ENCODE measurements around the gene NXPE3.

NXPE3 gene

DNA sequence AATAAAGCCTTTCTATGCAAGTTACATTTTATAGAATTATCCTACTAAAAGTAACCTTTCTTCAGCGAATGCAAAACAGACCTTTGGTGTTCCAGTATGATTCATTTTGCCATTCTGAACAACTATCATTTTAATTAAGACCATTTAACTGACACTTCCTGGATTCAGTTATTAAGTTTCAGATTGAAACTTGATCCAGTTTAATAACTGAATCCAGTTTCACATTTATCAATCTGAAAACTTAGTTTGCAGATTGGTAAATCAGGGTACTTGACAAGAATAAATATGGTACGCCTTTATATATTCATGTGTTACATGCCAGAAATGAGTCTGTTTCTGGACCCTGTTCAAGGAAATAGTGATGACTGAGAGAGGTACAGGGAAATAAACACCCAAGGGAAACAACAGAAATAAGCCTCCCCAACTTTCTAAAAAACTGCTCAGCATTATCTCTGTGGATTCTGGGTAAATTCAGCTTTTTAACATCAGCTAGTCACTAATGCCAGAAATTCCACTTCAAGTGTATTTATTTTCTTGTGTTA, 47.0 kb downstream of the NXPE3 start:
- peak overlapping the region; percentile 24 for H3K4me2 ChIP-seq (ENCODE audit: low read depth, low read length, poor library complexity, severe bottlenecking)
- no peaks in the 10 kb centered on the region for H3F3A ChIP-seq (ENCODE audit: low read depth)
- no peak overlapping the region for H3K4me3 ChIP-seq (ENCODE audit: low read length, poor library complexity, severe bottlenecking)
- H4K20me1 ChIP-seq (ENCODE audit: insufficient read depth, low read length, poor library complexity, severe bottlenecking): no peaks in the 10 kb centered on the region
- peaks cover 41% of the 10 kb centered on the region for H3K4me1 ChIP-seq (ENCODE audit: insufficient read depth, low read length, poor library complexity, severe bottlenecking)
- 0 out of 2 replicates have a peak overlapping the region, but pooled peaks have one; percentile 32 for H2AFZ ChIP-seq (ENCODE audit: low read length)
- H3K9ac ChIP-seq (ENCODE audit: low read depth, low read length, poor library complexity, severe bottlenecking): peak overlapping the region; percentile 8
- H3K79me2 ChIP-seq (ENCODE audit: insufficient read depth, low read length): peaks cover 28% of the 10 kb centered on the region
- H3K9me3 ChIP-seq (ENCODE audit: insufficient read depth, low read depth, low read length): no peaks in the 10 kb centered on the region
- no peaks in the 10 kb centered on the region for H3K9me2 ChIP-seq (replicated peaks; ENCODE audit: low read depth, low read length)
- peaks cover 8% of the 10 kb centered on the region; the same call in 1 of the 2 replicates for H3K36me3 ChIP-seq (ENCODE audit: insufficient read depth, low read length)
- TF ChIP-seq, protein P1, sequence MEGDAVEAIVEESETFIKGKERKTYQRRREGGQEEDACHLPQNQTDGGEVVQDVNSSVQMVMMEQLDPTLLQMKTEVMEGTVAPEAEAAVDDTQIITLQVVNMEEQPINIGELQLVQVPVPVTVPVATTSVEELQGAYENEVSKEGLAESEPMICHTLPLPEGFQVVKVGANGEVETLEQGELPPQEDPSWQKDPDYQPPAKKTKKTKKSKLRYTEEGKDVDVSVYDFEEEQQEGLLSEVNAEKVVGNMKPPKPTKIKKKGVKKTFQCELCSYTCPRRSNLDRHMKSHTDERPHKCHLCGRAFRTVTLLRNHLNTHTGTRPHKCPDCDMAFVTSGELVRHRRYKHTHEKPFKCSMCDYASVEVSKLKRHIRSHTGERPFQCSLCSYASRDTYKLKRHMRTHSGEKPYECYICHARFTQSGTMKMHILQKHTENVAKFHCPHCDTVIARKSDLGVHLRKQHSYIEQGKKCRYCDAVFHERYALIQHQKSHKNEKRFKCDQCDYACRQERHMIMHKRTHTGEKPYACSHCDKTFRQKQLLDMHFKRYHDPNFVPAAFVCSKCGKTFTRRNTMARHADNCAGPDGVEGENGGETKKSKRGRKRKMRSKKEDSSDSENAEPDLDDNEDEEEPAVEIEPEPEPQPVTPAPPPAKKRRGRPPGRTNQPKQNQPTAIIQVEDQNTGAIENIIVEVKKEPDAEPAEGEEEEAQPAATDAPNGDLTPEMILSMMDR (conservative IDR thresholded peaks at IDR 0.05; ENCODE audit: low read length): no peak
- H3K27me3 ChIP-seq (ENCODE audit: insufficient read depth, low read length, poor library complexity, severe bottlenecking): no peaks in the 10 kb centered on the region

DNA sequence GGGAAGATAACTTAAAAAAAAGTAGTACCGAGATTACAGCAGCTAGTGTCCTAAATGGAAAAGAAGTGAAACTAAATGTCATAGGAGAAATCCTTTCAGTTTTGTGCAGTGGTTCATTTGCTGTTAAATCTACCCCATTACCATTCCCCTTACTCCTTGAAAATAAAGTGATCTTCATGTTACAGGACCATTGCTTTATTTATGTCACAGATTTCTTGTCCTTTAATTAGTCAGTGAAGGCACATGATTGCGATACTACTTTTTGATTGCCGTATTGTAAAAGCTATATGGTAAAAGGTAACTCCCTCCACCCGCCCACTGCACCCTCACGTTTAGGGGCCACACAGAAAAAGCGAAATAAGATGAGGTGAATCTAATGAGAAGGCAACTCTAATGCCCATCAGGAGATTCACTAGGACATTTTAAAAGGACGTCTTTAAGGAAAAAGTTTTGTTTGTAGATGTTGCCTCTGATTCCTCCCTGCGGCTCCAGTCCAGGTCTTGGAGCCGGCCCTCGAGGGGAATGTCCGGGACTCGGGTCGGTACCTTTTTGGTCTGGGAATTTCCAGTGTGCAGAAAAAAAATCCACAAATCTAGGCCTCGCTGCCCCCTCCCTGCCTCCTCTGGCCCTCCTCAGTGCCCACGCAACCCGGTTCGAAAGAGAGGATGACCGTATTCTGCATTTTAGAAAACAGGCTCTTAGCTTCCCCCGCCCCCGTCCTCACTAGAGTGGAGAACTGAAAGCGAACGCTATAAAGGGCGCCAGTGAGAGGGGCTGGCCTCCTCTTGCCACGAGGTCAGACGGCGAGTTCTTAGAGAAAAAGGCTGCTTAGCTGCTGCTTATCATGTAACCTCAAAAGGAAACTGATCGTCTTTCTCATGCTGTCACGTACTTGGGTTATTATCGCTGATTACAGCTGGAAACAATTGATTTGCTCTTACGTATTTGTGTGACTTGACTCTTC, 48.5 kb downstream of the NXPE3 start:
- H3K4me1 ChIP-seq (ENCODE audit: insufficient read depth, low read length, poor library complexity, severe bottlenecking): peaks cover 45% of the 10 kb centered on the region
- no peaks in the 10 kb centered on the region for H3K9me3 ChIP-seq (ENCODE audit: insufficient read depth, low read depth, low read length)
- no peaks in the 10 kb centered on the region for H3K9me2 ChIP-seq (replicated peaks; ENCODE audit: low read depth, low read length)
- no peaks in the 10 kb centered on the region for H3K27me3 ChIP-seq (ENCODE audit: insufficient read depth, low read length, poor library complexity, severe bottlenecking)
- peak overlapping the region; percentile 90 for H2AFZ ChIP-seq (ENCODE audit: low read length)
- peak overlapping the region; percentile 78 for H3K4me2 ChIP-seq (ENCODE audit: low read depth, low read length, poor library complexity, severe bottlenecking)
- peak overlapping the region; percentile 78 for H3K4me3 ChIP-seq (ENCODE audit: low read length, poor library complexity, severe bottlenecking)
- peak overlapping the region; percentile 83 for H3K9ac ChIP-seq (ENCODE audit: low read depth, low read length, poor library complexity, severe bottlenecking)
- no peaks in the 10 kb centered on the region for H3K36me3 ChIP-seq (ENCODE audit: insufficient read depth, low read length)
- H3F3A ChIP-seq (ENCODE audit: low read depth): no peaks in the 10 kb centered on the region
- no peak for TF ChIP-seq EZH2phosphoT487 (IDR thresholded peaks at IDR 0.05; ENCODE audit: borderline replicate concordance)
- TF ChIP-seq, protein P1 (conservative IDR thresholded peaks at IDR 0.05; ENCODE audit: low read length): no peak
- peaks cover 42% of the 10 kb centered on the region for H3K79me2 ChIP-seq (ENCODE audit: insufficient read depth, low read length)
- no peaks in the 10 kb centered on the region for H4K20me1 ChIP-seq (ENCODE audit: insufficient read depth, low read length, poor library complexity, severe bottlenecking)

- TF ChIP-seq EZH2phosphoT487 (IDR thresholded peaks at IDR 0.05; ENCODE audit: borderline replicate concordance): no peak
- TF ChIP-seq, protein P1 (conservative IDR thresholded peaks at IDR 0.05; ENCODE audit: low read length): no peak
- Histone ChIP-seq H4K20me1 (ENCODE audit: insufficient read depth, low read length, poor library complexity, severe bottlenecking) (no peaks in the 10 kb centered on the region), H3K9ac (ENCODE audit: low read depth, low read length, poor library complexity, severe bottlenecking) (peak overlapping the region; percentile 83), H3K36me3 (ENCODE audit: insufficient read depth, low read length) (no peaks in the 10 kb centered on the region), H3K27me3 (ENCODE audit: insufficient read depth, low read length, poor library complexity, severe bottlenecking) (no peaks in the 10 kb centered on the region), H3K9me2 (replicated peaks; ENCODE audit: low read depth, low read length) (no peaks in the 10 kb centered on the region), H3K4me2 (ENCODE audit: low read depth, low read length, poor library complexity, severe bottlenecking) (peak overlapping the region; percentile 78), H3F3A (ENCODE audit: low read depth) (no peaks in the 10 kb centered on the region), H2AFZ (ENCODE audit: low read length) (no peak overlapping the region), H3K4me3 (ENCODE audit: low read length, poor library complexity, severe bottlenecking) (peak overlapping the region; percentile 78), H3K79me2 (ENCODE audit: insufficient read depth, low read length) (peaks cover 50% of the 10 kb centered on the region), H3K9me3 (ENCODE audit: insufficient read depth, low read depth, low read length) (no peaks in the 10 kb centered on the region), H3K4me1 (ENCODE audit: insufficient read depth, low read length, poor library complexity, severe bottlenecking) (peaks cover 52% of the 10 kb centered on the region)
Measured at GRCh38 chr3:101828276-101828675, 49.3 kb downstream of the NXPE3 start.

Measured in Loucy (cell line).